DMS53 treated with DMSO at 0.1 percent for 48 hours (cell line): ENCODE data around the gene PCBP3.
A peak's percentile ranks its signal among the peaks of the same experiment; 100 is the strongest.

ENCODE experiments used
- DNase-seq: peaks from one replicate; lab custom pipeline; 2025; ENCODE audit not compliant: unreplicated experiment; lab: John Stamatoyannopoulos, UW

PCBP3 gene

GRCh38 chr21:45747802-45748445, 104.4 kb downstream of the PCBP3 start:
- DNase-seq, result peak; percentile 32

- DNase-seq, result no peak
These were observed 105.1 kb downstream of the PCBP3 start for GRCh38 chr21:45748593-45748992.

- DNase-seq, result no peak
These were observed 106.4 kb downstream of the PCBP3 start for GRCh38 chr21:45749974-45750373.

- no peak for DNase-seq
These were observed 107.4 kb downstream of the PCBP3 start for GRCh38 chr21:45750936-45751335.

DNA sequence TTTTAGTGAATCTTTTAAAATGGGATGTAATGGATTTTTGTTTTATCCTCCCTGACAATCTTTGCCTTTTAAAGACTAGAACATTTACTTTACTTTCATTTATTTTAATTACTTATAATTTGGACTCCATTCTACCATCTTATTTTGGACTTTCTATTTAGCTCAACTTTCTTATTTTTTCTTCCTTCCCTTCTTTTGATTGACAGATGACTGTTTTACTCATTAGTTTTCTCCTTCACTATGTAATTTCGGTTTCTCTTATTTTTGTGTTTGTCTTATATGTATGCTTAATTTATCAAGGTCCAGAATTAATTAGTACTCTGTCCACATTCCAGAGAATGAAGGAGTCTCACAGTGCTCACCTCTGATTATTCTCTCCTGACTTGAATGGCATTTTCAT, 109.9 kb downstream of the PCBP3 start:
- DNase-seq, result no peak

- DNase-seq, result no peak
These were observed 112.5 kb downstream of the PCBP3 start for GRCh38 chr21:45756029-45756428.

- no peak for DNase-seq
These were observed 113.1 kb downstream of the PCBP3 start for GRCh38 chr21:45756669-45757068.

DNA sequence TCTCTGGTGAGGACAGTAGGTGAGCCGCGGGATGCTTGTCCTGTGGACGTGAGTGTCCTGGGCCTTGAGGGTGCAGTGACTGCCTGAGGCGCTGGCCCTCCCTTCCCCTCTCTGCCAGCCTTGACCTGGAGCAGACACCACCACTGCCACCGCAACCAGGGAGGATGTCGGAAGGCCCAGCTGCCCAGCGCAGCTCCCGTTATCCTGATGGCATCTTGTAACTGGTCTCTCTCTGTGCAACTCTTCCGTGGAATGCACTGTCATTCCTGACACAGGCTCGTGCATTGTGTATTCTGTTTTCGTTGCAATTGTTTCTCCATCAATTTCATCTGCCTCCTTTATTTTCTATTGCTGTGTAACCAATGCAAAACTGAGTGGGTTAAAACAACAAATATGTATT, 118.2 kb downstream of the PCBP3 start:
- no peak for DNase-seq

DNA sequence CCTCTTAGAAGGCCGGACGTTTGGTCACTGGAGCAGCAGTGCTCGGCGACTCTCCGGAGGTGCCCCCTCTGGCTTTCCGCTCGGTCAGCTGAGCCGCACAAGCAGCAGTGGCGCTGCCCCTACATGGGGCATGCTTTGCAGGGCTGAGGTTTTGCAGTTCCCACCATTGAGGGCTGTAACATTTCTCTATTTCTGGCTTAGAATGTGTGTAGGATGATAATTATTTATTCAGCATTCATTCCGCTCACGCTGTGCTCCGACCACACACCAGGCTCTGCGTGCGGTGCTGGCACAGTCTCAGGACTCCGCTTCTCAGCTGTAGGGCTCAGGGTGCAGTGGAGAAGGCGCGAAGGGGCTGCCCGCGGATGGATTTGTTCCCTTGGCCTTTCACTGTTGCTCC, 119.5 kb downstream of the PCBP3 start:
- DNase-seq, result no peak

- no peak for DNase-seq
These were observed 120.0 kb downstream of the PCBP3 start for GRCh38 chr21:45763506-45763905.

- DNase-seq, result no peak
These were observed 121.3 kb downstream of the PCBP3 start for GRCh38 chr21:45764792-45765191.

GRCh38 chr21:45765375-45765774, 121.8 kb downstream of the PCBP3 start:
- DNase-seq, result no peak

DNA sequence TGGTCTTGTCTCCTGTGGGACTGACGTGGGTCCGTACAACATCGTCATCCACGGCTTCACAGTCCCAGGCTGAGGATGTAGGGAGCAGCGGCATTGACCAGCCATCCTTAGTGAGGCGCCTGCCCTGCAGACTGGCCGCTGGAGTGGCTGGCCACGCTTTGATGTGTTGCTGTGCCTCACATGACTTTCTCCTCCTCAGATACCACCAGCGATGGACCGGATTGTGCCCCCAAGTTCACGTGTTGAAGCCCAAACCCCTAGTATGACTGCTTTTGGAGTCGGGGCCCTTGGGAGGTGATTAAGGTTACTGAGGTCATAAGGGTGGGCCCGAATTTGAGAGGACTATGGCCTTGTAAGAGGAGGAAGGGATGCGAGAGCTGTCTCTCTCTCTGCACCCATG, 122.5 kb downstream of the PCBP3 start:
- DNase-seq, result no peak

- no peak for DNase-seq
These were observed 123.0 kb downstream of the PCBP3 start for GRCh38 chr21:45766501-45766900.

DNA sequence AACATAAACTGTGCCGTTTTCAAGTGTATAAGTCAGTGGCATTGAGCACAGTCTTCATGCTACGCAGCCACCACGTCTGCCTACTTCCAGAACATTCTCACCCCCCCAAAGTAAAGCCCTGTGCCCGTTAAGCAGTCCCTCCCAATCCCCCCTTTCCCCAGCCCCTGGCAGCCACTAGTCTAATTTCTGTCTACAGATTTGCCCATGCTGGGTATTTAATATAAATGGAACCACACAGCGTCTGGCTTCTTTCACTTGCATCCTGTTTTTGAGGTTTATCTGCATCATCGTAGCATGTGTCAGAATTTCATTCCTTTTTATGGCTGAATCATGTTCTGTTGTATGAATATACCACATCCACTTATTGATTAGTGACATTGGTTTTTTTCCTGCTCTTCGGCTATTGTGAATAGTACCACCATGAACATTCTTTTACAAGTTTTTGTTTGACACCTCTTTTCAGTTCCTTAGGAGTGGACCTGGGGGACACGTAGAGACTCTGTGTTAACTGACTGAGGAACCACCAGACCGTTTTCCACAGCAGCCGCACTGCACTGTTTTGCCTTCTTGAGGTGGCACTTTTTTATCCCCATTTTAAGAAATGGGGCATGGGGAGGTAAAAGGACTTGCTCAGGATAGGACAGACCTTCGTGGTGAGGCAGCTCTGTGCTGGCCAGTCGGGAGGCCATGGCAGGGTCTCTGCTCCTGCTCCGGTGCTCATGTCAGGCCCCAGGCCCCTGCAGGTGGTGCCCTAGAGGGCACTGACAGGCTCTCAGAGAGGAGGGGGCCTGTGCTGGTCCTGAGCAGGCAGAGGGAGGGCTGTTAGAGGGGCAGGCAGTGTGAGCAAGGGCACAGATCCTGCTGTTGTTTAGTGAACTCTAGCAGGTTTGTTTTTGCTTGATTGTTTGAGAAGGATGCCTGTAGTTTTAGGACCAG, 123.8 kb downstream of the PCBP3 start:
- no peak for DNase-seq

- no peak for DNase-seq
These were observed 124.7 kb downstream of the PCBP3 start for GRCh38 chr21:45768011-45768739.

- DNase-seq, result no peak
These were observed 125.2 kb downstream of the PCBP3 start for GRCh38 chr21:45768740-45769048.

DNA sequence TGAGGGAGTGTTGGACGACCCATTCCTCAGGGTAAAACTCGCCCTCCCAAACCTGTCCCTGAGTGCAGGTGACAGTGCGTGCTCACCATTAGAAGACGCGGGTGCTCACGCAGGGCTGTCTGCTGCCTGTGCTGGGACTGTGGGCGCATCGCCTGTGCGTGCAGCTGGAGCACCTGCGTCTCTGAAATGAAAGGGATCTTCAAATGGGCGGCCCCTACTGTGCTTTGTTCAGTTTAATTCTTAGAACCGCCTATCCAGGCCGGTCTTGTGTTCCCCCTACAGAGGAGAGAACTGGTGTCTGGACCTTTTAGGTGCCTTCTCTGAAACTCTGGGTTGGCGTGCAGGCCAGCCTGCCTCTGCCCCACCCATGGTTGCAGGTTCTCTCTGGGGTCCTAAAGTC, 125.8 kb downstream of the PCBP3 start:
- DNase-seq, result no peak

DNA sequence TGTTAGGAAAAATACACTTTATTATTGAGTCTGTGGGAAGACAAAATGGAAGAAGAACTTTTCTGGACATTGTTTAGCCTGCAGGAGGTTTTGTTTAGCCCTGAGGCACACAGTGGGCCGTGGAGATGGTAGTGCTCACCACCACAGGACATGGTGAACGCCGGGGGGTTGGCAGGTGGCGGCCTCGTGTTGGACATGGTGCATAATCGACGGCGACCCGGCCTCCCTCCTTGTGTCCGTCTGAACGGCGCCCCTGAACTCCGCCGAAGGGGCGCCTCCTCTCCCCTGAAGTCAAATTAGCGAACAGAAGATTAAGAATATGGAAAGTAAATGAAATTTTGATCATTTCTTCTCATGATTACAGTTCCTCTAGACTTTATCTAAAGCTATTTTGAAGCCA, 126.4 kb downstream of the PCBP3 start:
- DNase-seq, result no peak

DNA sequence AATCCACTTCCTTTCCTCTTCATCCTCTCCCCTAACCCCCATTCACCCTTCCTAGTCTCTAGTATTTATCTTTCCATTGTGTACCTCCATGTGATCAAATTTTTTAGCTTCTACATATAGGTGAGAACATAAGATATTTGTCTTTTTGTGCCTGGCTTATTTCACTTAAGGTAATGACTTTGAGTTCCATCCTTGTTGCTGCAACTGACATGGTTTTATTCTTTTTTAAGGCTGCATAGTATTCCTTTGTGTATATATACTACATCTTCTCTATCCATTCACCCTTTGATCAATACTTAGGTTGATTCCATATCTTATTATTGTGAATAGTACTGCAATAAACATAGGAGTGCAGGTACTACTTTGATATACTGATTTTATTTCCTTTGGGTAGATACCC, 128.7 kb downstream of the PCBP3 start:
- DNase-seq, result no peak

DNA sequence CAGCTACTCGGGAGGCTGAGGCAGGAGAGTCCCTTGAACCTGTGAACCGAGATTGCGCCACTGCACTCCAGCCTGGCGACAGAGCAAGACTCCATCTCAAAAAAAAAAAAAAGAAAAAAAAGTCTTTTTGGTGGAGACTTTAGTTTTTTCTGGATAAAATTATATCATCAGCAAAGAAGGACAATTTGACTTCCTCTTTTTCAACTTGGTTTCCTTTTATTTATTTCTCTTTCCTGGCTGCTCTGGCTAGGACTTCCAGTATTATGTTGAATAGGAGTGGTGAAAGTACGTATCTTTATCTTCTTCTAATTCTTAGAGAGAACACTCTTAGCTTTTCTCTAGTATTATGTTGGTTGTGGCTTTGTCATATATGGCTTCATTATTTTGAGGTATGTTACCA, 130.8 kb downstream of the PCBP3 start:
- no peak for DNase-seq

GRCh38 chr21:45776971-45777370, 133.4 kb downstream of the PCBP3 start:
- DNase-seq, result no peak
